ENCODE results near the gene RGS6. TPM values are rescaled to one million over a fixed set of nuclear protein-coding genes. Genes with fewer than 3 reads are reported as not detected.

RGS6 gene
- polyA plus RNA-seq, 3 donors, result not detected

- intact Hi-C loops (cut with micrococcal nuclease), result no loop called here
- WGBS (ENCODE audit: insufficient coverage), result 77% methylated on average over 3 of the region's 12 CpGs
- Histone ChIP-seq H3K27me3 (ENCODE audit: control insufficient read depth in 2 of 2, insufficient read depth in 2 of 2, low read length in 2 of 2) (no peaks in the 10 kb centered on the region), H3K27ac (ENCODE audit: low read depth in 1 of 2, low read length in 2 of 2) (no peak overlapping the region), H3K9ac (ENCODE audit: insufficient read depth, low read length, poor library complexity, severe bottlenecking) (no peak overlapping the region), H3K79me2 (ENCODE audit: insufficient read depth, low read length) (no peaks in the 10 kb centered on the region), H4K20me1 (ENCODE audit: insufficient read depth, low read length) (no peaks in the 10 kb centered on the region), H2AFZ (ENCODE audit: insufficient read depth, low read depth, low read length, poor library complexity, severe bottlenecking) (no peak overlapping the region), H3K4me3 (replicated peaks in 1 of 3; ENCODE audit: low read depth in 2 of 3, low read length in 3 of 3) (no peak overlapping the region), H3K4me2 (replicated peaks; ENCODE audit: extremely low read depth, low read length, poor library complexity, severe bottlenecking) (no peak overlapping the region), H3K36me3 (replicated peaks in 1 of 2; ENCODE audit: control insufficient read depth in 1 of 2, insufficient read depth in 2 of 2, low read length in 2 of 2) (no peaks in the 10 kb centered on the region), H3K9me3 (replicated peaks in 1 of 2; ENCODE audit: control insufficient read depth in 1 of 2, insufficient read depth in 1 of 2, low read length in 2 of 2) (no peaks in the 10 kb centered on the region), H3K4me1 (ENCODE audit: control insufficient read depth in 1 of 2, insufficient read depth in 2 of 2, low read length in 2 of 2) (no peaks in the 10 kb centered on the region)
- Mint-ChIP-seq H3K9me3 (peaks cover 0 to 2% (median 0%) of the 10 kb centered on the region in 7 donors), H3K27me3 (ENCODE audit: low read depth in 3 of 3) (peaks cover 5 to 13% (median 11%) of the 10 kb centered on the region in 3 donors), H3K27ac (no peak overlapping the region), H3K36me3 (no peaks in the 10 kb centered on the region), H3K4me3 (no peak overlapping the region), H3K4me1 (no peaks in the 10 kb centered on the region)
- no peak for TF ChIP-seq CTCF (IDR thresholded peaks at IDR 0.05)
- no peak for DNase-seq
These were observed 675.3 kb downstream of the RGS6 start for GRCh38 chr14:72607386-72608130.

- Histone ChIP-seq H3K4me2 (replicated peaks; ENCODE audit: extremely low read depth, low read length, poor library complexity, severe bottlenecking) (no peak overlapping the region), H3K4me3 (replicated peaks in 1 of 3; ENCODE audit: low read depth in 2 of 3, low read length in 3 of 3) (no peak overlapping the region), H2AFZ (ENCODE audit: insufficient read depth, low read depth, low read length, poor library complexity, severe bottlenecking) (no peak overlapping the region), H3K9ac (ENCODE audit: insufficient read depth, low read length, poor library complexity, severe bottlenecking) (no peak overlapping the region), H4K20me1 (ENCODE audit: insufficient read depth, low read length) (no peaks in the 10 kb centered on the region), H3K9me3 (replicated peaks in 1 of 2; ENCODE audit: control insufficient read depth in 1 of 2, insufficient read depth in 1 of 2, low read length in 2 of 2) (no peaks in the 10 kb centered on the region), H3K79me2 (ENCODE audit: insufficient read depth, low read length) (no peaks in the 10 kb centered on the region), H3K27me3 (ENCODE audit: control insufficient read depth in 2 of 2, insufficient read depth in 2 of 2, low read length in 2 of 2) (no peaks in the 10 kb centered on the region), H3K27ac (ENCODE audit: low read depth in 1 of 2, low read length in 2 of 2) (no peak overlapping the region), H3K36me3 (replicated peaks in 1 of 2; ENCODE audit: control insufficient read depth in 1 of 2, insufficient read depth in 2 of 2, low read length in 2 of 2) (no peaks in the 10 kb centered on the region), H3K4me1 (ENCODE audit: control insufficient read depth in 1 of 2, insufficient read depth in 2 of 2, low read length in 2 of 2) (no peaks in the 10 kb centered on the region)
- no peak overlapping the region for H3K4me3 Mint-ChIP-seq
- peaks cover 5 to 11% (median 8%) of the 10 kb centered on the region in 3 donors for H3K27me3 Mint-ChIP-seq (ENCODE audit: low read depth in 3 of 3)
- no peak overlapping the region for H3K27ac Mint-ChIP-seq
- H3K36me3 Mint-ChIP-seq, result no peaks in the 10 kb centered on the region
- intact Hi-C loops (cut with micrococcal nuclease), result no loop called here
- peaks cover 0 to under 1% (median 0%) of the 10 kb centered on the region in 7 donors for H3K9me3 Mint-ChIP-seq
- WGBS (ENCODE audit: insufficient coverage), result 86% methylated on average over 4 of the region's 8 CpGs
- no peaks in the 10 kb centered on the region for H3K4me1 Mint-ChIP-seq
- no peak for TF ChIP-seq CTCF (IDR thresholded peaks at IDR 0.05)
- no peak for DNase-seq
These were observed 676.4 kb downstream of the RGS6 start for GRCh38 chr14:72608391-72609204.
